DOHH2 (cell line): ENCODE measurements around the gene GALE.

Experiments
- EZH2phosphoT487 ChIP-seq: fragments of 200-600 bp; sonication (generic); IDR thresholded peaks from 2 replicates; pipeline ENCODE4 v1.6.1; 2017; ENCODE audit warnings: borderline replicate concordance, mild to moderate bottlenecking, antibody characterized with exemption, low read length, moderate library complexity, mixed read lengths
- TF ChIP-seq, protein P1 (sequence below): fragments of 200-600 bp; sonication (generic); IDR thresholded peaks from one replicate; pipeline ENCODE4 v1.5.1; 2014; ENCODE audit warnings: antibody characterized with exemption, mild to moderate bottlenecking, low read depth, low read length; ENCODE audit not compliant: poor library complexity, severe bottlenecking

DNA sequence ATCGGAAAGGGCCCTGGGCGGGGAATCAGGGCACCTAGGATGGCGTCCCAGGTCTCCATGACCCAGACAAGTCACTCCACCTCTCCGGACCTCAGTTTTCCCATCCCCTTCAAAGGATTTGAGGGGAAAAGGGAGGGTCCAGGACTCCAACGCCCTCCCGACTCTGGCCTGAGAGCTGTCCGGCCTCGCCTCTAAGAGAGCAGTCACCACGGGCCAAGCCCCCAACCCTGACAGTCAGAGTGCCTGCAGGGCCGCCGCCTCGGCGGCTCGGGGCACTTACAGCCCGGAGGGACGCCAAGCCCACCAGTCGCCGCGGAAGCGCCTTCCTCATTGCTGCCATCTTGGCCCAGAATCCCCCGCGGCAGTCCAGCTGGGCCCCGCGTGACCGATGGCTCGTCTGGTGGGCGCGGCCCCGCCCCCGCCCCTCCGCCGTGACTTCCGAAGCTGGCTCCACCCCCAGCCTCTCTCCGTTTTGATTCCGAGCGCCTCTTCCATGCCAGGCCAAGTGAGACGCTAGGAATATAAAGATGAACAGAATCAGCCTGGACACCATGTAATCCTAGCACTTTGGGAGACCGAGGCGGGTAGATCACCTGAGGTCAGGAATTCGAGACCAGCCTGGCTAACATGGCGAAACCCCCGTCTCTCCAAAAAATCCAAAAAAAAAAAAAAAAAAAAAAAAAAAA, 24.7 kb upstream of the GALE start, which contains the start of gene HMGCL:
- TF ChIP-seq, protein P1, sequence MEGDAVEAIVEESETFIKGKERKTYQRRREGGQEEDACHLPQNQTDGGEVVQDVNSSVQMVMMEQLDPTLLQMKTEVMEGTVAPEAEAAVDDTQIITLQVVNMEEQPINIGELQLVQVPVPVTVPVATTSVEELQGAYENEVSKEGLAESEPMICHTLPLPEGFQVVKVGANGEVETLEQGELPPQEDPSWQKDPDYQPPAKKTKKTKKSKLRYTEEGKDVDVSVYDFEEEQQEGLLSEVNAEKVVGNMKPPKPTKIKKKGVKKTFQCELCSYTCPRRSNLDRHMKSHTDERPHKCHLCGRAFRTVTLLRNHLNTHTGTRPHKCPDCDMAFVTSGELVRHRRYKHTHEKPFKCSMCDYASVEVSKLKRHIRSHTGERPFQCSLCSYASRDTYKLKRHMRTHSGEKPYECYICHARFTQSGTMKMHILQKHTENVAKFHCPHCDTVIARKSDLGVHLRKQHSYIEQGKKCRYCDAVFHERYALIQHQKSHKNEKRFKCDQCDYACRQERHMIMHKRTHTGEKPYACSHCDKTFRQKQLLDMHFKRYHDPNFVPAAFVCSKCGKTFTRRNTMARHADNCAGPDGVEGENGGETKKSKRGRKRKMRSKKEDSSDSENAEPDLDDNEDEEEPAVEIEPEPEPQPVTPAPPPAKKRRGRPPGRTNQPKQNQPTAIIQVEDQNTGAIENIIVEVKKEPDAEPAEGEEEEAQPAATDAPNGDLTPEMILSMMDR, result no peak
- TF ChIP-seq EZH2phosphoT487, result no peak
